NAMALWA (cell line): Measurements from ENCODE around the gene NPTN.
"Not testable (repeated sequence)": the region's sequence is repeated elsewhere in the genome, so short reads cannot be mapped to it uniquely, and the experiment has no call there.

Experiments used
- DNase-seq: peaks from one replicate; pipeline ENCODE4 v3.0.0-alpha.2; 2015; ENCODE audit warnings: low spot score

The NPTN gene

DNA sequence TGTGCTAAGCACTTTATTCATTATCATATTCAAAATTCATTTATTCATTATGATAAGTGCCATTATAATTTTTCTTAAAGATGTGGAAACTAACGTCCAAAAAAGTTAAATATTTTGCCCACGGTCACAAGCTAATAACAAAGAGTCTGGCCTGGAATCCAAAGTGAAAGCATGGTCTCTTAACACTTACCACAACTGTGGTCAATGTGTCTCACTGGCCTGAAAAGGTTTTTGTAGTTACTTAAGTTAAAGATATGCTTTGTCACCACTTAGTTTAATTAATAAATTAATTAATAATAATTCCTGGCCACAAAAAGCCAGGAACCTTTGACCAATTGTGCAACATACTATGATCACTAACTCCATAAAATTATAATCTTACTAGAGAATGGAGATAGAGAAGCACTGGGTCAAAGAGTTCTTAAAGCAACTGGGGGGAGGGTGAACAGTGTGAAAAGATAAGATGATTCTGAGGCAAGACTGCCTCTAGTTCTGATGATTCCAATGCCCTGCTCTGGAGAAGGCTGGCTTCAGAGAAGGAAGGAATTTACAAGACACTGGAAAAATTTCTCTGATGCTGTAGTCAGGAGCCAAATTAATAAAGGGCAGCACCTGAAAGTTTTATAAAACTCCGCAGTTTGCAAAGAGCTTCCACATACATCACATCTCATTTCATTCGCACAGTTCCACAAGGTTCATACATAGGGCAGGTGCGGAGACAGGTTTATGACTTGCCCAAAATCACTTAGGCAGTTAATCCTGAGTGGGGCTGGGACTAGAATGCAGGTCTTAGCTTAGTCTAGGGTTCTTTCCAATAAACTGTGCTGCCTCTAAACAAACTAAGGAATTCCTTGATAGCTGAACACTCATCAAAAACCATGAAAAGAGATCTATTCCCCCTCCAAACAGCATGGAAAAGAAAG, 32.5 kb downstream of the NPTN start:
- no peak for DNase-seq

DNA sequence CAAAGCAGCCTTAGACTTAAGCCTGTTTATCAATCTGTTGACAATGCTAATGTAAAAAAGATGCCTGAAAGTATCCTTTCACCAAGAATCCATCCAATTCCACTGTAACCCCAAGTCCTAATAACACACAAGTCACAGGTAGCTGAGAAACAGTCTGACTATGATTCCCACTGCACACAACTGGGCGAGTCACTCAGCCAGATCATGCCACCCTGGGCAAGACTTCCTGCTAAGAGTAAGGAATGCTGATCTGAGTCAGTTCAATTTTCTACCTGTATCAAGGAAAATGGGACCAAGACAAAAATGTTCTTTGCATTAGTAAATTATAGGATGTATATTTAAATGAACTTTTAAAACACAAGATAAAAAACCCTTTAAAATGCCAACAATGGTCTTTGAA, 33.3 kb downstream of the NPTN start:
- no peak for DNase-seq

DNA sequence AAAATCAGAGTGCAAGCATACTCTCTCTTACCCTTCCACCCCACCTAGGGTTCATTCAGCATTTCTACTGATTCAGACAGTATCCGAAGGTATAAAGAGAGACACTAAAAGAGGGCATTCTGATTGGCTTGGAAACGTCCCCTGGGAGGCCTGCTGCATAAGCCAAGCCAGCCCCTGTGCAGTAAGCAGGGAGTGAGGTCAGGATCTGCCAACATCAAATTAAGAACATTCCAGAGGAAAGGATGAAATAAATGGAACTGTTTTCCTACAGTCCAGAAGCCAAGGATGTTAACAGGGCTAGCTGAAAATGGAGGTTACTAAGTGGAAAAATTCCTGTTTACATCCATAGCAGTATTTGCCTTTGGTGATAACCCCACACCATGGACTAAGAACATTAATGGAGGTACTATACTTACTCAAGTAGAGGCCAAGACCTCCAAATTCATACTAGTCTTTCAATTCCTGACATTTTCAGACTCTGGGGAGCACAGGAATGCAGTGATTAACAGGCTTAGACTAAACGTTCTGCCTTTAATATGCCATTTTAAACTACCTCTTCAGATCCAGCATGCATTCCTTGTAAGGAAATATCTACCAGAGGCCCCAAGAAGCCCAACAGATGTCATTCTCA, 34.5 kb downstream of the NPTN start:
- DNase-seq, result no peak

DNA sequence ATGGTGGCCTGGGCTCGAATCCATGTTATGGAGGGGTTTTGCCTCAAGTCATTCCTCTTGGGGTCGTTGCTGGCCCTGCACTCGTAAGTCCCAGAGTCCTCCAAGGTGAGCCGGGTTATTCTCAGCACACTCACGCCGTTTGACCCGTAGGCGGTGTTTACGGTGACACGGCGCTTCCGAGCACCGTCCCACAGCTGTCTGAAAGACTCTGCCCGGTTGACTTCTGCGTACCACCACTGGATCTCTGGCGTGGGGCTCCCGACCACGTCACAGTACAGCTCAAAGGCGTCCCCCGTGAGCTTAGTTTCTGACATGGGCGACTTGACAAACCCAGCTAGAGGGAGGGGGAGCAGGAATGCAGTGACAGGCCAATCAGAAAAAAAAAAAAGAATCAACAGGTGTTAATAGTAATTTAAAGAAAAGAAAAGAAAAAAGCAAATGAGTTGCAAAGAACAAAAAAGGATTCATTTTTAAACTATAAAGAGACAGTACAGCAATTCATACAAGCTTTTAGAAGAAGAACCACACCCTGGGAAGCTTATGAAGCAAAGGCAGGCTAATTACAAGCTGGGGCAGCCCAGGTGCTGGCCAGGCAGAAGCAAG, 36.1 kb downstream of the NPTN start:
- DNase-seq, result no peak

DNA sequence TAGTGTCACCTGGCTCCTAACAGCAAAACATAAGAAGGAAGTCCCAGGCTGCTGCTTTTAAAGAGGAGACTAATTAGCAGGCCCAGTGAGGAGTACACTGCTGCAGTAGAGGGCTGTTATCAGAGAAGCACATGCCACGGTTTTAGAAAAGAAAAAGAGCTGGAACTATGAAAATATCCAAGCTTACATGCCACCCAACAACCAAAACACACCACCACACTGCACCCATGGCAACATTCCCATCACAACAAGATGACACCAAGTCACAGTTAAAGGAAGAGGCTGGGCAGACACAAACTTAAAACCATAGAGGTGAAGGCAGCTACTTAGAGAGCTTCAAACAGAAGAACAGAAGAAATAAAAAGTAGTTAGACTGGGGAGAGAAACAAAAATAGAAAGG, 37.0 kb downstream of the NPTN start:
- DNase-seq, result no peak

DNA sequence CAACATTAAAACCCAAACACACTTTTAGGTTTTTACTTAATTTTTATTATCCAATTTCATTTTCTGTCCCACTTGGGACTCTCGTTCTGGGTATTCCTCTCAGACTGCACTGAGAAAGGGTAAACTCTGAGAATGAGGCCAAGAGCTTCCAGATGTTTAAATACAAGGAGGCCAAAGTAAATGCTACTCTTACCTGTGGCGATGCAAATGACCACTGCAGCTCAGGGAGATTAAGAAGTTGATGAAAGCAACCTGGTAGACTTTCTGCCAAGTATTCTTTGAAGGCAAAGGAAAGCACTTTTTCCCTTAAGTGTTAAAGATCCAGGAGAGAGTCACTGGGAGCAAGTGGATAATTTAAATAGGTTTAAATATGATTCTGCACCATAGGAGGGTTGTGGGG, 39.1 kb downstream of the NPTN start:
- DNase-seq, result no peak

DNA sequence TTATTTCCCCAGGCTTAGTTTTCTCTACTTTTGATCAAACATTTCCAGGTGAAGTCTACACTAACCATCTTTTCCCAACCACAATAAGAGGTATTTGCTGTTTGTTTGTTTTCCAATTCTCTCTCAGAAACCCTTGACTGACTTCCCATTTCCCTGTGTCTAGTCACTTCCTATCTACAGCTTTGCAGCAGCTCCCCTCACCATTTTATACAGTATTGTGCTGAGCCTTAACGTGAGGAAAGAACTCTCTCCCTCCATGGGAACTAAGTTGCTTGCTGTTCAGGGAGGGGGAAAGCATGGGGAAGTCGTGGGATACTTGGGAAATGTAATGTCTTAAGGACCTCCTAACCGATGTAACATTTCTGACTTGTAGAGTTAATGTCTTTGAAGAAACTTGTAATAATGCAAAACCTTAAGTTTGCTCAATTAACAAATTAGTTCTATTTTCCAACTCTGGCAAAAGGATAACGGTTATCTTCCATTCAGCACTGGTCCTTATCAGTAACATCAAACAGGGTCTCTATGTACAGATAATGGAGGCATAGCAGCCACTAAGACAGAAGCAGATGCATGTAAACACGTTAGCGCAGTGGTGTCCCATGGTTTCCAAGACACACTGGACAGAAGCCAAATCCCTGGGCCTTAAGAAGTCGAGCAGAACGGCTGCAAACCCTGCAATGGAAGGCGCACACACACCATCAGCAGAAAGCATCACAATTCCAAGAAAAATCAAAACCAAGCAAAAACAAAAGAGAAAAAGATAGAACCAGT, 39.7 kb downstream of the NPTN start:
- DNase-seq, result no peak

DNA sequence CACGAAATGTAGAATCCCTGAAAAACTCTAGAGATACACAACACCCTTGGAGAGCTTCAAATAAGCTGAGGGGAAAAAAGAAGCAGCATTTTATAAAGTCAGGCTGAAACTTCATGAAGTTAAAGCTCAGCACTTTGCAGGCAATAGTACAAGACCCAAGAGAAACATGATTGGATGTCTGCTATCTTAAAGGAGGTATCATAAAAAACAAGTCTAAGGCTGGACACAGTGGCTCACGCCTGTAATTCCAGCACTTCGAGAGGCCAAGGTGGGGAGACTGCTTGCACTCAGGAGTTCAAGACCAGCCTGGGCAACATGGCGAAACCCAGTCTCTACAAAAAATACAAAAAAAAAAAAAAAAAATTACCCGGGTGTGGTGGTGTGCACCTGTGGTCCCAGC, 42.9 kb downstream of the NPTN start:
- no peak for DNase-seq

DNA sequence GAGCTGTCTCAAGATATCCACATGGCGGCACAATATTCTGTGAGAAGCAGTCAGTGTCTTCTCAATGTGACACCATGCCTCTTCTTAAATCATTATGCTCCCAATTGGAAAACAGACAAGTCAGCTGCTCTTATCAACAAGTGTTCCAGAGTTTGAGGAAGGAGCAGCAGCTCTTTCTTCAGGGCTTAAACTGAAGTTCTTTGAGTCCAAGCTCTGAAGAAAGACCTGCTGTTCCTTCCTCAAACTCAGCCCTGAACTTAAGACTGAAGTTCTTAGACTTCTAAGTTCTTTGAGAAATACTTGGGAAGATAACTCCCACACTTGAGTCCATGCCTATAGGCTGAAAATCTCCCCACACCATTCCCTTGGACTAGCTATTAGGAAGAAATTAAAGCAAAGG, 43.4 kb downstream of the NPTN start:
- no peak for DNase-seq

DNA sequence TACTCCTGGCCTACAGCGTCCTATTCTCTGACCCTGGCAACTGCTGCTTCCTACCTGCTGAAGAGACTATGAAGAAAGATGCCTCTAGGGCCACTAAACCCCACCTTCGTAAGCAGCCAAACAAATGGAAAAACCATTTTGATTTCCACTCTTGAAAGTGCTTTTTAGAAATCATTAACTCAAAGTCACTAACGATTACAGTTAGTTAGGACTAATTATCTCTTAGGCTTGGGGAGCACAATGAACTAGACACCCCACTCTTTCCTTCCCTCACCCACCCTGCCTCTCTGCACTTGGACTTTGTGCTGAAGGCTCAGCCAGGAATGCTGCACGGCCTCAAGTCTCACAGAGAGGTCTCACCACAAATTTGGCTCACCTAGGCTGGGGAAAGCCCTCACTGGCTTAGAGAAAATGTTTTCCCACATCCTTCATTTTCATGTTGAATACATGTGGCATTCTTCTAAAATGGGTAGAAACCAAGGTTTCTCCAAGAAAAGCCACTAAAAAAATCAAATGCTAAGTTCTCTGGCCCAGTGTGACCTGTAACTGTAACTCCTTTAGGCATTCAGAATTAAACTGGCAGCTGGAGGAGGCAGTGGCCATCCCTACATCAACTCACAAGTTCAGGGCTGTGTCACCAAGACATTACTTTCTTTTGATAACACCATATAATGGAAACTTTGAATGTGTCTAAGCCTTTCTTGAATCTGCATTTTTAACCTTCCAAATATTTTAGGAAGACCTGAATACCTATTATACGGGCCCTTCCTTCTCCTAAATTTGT, 47.1 kb downstream of the NPTN start:
- DNase-seq, result no peak

DNA sequence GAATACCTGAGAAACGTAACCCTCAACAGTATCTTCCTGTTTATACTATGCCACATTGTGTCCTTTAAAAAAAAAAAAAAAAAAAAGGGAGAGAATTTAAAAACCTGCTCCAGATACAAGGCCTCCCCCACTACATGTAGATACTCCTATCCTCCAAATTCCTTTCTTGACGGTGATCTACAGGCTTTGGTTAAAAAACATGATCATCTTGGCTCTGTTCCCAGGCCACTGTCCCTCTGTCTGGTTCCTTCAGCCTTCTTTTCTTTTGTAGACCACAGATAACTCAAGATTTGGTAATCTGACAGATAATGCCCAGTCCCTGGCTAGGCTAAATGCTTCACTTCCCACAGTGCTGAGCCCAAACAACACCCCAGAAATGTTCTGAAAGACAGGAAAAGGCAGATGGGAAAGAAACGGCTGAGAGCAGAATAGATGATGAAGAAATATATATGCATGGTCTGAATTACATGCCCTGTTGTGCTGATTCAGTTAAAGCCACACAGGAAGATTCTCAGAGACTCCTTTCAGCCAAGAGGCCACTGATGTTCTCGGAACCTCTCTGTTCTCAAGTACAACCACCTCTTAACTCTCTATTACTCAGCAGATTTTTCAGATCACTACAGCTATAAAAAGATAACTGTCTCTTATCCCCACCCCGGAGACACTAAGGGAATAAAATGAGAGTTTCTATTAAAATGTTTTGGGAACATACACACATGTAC, 48.3 kb downstream of the NPTN start:
- no peak for DNase-seq

DNA sequence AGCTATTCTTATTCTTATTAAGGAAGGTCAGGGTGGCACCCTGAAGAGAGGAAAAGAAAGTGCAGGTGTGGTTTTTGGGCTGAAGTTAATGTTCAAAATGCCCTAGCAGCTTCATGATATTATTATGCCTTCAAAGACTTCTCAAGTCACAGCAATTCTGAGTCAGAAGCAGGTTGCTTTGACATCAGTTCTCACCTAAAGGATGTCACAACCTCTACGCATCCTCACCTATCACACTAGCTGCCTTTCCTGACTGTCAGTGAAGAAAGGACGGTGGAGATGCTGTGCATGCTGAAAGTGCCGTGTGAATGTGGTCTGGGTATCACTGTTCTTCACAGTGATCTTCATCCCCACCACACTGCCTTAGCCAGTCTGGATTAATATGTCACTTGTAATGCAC, 49.6 kb downstream of the NPTN start:
- DNase-seq, result no peak

DNA sequence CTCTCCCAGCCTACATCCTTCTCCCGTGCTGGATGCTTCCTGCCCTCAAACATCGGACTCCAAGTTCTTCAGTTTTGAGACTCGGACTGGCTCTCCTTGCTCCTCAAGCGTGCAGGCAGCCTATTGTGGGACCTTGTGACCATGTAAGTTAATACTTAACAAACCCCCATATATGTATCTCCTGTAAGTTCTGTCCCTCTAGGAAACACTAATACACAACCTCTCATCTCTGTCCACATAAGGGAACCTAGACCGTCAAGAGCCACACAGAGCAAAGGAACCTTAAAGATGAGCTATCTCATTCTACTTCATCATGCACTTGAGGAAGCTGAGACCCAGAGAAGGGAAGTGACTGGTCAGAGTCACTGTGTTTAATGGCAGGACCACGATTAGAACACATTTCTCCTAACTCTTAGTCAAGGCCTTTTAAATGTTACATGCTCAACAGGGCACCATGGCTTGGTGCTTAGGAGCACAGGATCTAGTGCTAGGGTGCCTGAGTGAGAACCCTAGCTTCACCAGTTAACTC, 50.3 kb downstream of the NPTN start:
- no peak for DNase-seq

DNA sequence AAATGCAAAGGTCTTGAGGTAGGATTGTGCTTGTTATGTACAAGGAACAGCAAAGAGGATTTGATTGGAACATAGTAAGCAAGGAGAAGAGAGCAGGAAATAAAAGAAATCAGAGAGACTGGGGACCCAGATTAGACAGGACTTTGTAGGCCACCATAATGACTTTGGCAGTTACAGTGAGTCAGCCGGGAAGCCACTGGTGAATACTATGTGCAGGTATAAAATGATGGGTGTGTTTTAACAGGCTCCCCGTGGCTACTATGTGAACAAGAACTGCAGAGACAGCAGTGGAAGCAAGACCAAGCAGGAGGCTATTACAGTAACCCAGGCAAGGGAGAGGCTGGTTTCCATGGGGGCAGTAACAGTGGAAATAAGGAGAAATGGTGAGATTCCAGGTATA, 55.2 kb downstream of the NPTN start:
- no peak for DNase-seq

DNA sequence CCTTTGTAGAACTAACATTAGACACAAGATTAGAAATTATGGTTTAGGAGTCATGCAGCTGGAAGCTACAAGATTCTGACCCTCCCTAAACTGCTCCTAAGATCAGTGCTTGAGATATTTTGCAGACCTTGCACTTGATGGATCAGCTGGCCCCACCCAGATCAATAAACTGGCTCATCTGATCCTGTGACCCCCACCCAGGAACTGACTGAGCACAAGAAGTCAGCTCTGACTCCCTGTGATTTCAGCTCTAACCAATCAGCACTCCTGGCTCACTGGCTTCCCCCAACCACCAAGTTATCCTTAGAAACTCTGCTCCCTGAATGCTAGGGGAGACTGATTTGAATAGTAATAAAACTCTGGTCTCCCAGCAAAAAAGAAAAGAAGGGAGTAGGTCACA, 55.6 kb downstream of the NPTN start:
- DNase-seq, result not testable (repeated sequence)

DNA sequence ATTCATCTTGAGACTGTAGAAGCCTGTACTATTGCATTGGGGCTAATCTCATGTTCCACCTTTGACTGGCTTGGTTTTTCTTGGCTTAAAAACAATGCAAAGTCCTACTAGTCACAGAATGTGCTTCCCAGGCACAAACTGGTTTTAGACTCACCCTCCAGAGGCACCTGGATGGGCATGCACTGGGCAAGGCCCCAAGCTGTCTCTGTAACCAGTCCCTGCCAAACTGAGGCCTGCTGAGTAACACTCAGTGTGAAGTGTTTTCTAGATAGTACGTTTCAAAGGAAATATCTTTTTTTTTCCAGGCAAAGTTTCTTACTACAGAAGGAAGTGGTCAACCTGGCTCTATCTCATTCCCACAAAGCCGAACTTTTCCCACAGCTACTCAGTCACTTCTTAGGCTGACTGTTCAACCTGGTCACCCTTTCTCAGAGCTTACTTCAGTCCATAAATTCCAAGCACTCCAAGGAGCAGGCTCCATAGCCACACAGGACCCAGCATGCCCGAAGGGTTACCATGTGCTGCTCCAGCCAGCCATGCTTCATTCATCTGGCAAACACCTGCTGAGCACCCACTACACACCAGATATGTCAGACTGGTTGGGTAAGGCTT, 57.4 kb downstream of the NPTN start:
- DNase-seq, result no peak

DNA sequence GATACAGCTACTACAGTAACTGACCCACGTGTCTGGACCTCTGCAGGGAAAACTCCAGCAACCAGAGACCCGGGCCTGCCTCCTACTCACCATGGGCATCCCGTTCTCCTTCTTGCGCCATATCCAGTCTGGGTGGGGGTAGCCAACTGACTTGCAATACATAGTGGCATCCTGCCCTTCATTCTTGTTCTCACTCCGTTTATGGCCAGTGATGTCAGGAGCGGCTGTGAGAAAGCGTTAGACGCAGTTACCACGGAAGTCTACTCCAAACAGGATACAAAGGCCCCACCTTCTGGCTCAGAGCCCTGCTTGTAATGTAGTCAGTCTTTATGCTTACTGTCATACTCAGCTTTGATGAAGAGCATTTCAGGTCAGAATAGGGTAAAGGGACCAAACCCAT, 59.6 kb downstream of the NPTN start:
- no peak for DNase-seq

DNA sequence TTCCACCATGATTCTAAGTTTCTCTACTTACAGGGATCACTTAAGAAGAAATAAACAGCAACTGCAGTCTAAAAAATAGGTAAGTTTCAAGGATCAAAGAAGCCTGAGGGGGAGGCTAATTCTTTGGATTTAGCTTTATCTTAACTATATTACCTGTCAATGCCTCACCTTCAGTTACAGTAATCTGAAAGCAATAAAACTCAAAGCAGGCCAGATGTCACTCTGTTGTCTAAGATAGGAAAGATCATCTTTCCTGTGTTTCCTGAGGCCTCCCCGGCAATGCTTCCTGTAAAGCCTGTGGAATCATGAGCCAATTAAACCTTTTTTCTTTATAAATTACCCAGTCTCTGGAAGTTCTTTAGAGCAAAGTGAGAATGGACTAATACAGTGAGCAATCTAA, 60.2 kb downstream of the NPTN start:
- DNase-seq, result no peak

DNA sequence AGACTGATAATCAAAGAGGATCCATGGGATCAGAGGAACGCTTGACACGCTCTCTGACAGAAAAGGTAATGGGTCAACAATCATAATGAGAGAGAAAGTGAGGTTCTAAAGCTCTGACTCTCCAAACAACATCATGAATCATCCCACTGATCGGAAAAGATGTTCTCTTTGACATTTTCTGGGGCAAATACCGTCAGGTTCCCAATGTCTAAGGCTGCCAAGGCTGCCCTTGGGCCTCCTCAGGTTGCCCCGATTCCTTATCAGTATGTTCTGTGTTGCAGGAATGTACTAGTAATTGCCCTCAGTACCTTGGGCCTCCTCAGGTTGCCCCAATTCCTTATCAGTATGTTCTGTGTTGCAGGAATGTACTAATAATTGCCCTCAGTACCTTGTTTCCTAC, 60.9 kb downstream of the NPTN start:
- no peak for DNase-seq

DNA sequence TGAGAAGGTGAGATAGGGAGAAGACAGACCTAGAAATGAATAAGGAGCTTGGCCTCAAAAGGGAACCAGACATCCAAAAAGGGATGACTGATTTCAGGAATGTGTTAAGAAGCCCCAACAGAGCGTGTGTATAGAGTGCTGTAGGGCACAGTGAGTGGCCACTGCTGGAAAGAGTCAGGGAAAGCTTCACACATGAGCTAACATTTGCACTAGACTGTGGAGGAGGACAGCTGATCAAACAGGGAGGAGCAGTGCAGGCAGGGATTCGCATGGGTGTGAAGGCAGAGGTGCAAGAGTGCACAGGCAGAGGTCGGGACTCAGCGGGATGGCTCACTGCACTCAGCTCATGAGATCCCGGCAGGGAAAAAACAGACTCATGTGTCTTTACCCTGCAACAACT, 61.8 kb downstream of the NPTN start:
- DNase-seq, result no peak
